NCI-H2171 (cell line): ENCODE data around the gene TCF7L2.

Experiments
- DNase-seq: peaks from one replicate; lab custom pipeline; 2025; lab: John Stamatoyannopoulos, UW

Gene TCF7L2

DNA sequence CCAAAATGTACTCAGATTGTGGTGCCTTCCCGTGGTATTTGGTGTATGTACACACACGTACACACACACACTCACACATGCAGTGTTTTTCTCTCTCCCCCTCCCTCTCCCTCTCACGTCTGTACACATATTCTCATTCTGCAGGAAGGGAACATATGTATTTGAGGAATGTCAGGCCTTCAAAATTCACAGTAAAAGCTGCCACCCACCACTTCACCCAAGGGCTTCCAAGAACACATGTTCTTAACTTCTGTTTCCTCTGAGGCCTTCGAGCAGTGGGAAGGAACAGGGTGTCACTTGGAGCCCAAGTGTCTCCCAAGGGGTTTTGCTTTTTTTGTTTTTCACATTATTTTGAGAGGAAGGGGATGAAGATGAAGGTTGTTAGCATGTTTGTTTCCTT is 198.9 kb downstream of the TCF7L2 start:
- no peak for DNase-seq

DNA sequence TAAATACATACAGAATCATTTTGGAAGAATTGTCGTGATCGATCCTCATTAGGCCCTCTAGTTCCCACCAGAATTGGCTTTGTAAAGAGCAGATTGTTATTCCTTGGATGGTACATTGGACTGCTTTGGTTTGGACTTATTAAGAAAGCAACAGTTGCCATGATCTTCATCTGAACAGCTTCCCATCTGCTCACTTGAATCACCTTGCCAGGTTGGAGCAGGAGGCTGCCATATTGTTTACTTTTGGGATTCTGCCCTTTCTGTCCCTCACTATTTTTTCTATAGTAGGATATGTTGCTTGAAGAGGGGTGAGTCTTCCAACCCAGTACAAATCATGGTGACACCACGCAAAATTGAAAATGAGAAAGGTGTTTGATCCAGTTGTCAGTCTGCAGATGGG is 199.6 kb downstream of the TCF7L2 start:
- no peak for DNase-seq

DNA sequence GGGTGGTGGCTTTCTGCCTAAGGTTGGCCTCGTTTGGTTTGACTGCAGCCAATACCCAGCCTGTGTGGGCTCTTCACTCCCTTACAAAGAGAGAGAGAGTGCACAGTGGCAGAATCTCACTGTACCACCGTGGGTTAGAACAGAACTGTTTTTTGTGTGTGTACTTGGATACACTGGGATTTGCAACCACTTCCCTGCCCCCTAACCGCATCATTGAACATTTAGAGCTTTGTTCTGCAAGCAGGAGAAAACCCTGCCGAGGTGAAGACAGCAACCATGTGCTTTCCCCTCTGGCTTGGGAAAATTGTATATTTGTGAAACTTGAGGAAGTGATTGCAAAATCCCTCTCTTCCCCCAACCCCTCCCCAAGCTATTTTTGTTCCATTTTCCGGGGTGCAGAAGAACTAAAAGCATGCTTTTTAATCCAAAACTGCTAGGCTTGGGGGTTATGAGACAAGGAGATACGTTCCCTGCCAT is 201.2 kb downstream of the TCF7L2 start:
- no peak for DNase-seq

DNA sequence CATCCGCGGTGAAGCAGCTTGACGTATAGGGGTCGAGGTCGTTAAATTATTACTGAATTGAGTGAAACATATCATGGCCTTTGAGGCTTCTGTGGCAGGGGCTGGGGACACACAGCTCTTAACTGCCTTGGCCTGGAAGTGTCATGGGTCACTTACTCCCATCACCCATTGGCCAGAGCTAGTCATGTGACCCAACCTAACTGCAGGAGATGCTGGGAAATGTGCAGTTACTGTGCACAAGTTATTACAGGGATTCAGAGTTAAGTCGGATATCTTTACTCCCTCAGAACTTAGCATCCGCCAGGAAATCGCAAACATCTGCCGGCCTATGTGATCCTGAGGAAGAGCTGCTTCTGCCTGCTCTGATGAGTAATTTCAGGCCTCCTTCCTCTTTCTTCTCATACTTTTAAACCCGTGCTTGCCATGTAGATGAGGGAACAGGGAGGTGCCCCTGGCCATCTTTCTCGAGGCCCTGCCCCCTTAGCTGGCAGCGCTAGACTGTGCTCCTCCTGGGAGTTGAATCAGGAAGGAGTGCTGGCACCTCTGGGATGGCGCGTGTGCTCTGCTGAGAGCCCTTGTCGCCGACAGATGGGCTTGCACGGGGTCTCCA is 203.6 kb downstream of the TCF7L2 start:
- no peak for DNase-seq

DNA sequence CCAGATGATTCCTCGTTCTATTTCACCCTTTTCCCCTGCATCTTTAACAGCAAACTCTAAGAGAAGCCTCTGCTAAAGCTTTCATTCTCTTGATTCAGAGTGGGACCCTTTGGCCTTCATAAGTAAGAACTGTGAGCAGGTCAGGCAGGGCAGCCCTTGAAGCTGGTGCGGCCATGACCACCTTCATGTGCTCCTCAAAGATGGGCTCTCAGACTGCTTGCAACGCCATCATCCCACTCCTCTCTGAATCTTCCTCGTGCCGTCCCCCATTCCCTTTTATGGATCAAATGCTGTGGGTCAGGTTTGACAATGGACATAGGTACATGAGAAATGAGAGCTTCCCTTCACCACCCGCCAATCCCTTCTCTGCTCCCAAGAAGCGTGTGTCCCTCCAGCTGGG is 207.4 kb downstream of the TCF7L2 start:
- no peak for DNase-seq

DNA sequence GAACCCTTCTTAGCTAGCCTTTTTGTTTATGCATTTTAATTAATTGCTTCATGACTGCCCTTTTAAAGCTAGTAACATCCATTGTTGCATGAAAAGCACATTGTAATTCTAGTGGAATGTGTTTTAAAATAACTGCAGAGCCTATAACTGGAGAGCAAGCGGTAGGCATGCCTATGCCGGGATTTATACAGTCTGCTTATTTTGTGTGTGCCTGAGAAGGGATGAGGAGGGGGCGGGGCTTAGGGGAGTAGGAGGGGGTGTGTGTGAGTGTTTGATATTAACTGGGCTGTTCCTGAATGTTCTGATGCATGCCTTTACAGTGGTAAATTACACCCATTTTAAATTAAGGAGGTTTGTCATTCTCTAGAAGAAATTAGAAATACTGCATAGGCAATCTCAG is 208.1 kb downstream of the TCF7L2 start:
- DNase-seq, result no peak

DNA sequence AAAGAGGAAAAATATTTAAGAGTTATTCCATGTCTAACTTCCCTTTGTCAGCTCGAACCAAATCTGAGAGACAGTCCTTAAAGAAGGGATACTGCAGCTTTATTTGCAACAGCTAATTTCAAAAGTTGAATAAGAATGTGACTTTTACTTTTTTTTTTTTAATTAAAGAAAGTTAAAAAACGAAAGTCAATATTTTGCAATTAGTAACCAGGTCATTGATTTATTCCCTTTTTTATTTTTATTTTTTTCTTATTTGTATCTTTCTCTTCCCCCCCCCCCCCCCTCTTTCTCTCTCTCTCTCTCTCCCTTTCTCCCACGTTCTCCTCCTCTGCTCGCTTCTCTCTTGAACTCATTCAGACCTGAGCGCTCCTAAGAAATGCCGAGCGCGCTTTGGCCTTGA is 209.5 kb downstream of the TCF7L2 start:
- DNase-seq, result no peak

DNA sequence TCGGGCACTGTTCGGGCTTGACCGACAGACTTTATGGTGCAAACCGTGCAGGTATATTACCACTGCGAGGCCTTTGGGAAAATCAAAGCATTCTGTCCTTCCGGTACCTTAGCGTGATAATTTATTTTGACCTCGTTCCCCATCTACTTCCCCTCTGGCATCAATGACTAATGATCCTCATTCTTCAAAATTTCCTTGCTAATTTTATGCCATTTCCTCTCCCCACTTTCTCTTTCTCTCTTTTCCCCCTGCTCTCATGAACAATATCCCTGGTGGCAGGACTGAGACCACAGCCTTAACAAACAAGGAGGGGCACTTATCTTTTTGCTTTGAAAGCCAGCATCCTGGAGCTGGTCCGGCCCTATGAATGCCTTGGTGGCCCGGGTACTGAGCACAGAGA is 210.6 kb downstream of the TCF7L2 start:
- DNase-seq, result no peak

DNA sequence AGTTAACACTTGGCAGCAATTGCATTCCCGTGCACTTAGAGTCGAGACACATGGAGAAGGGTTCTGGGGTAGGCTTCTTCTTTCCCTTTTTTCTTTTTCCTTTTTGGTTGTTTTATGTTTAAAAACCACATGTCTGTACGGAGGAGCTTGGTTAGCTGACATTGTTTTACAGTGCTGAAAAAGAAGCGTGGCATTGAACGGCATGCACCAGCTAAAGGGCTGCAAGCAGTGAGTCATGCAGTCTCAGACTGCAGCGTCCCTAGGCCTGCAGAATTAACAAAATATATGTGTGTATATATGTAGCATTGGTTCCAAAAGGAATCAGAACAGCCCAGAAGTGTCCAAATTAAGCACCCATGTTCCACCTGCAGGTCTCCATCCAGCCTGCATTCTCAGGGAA is 211.0 kb downstream of the TCF7L2 start:
- DNase-seq, result no peak

DNA sequence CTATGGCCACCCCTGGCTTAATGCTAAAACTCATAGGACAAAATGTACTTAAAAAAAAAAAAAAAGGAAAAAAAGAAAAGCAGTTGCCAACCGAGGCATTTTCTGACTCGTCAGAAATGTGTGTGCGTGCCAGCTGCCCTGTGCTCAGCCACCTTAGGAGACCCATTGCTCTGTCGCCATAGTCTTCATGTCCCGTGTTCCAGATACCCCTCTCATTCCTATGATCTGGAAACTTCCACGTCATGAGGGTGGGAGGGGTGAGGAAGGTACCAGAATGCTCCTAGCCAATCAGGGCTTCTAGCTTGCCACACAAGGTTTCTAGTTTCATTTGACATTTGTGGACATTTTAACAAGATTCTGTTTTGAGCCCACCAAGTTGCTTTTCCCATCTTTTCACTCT is 212.9 kb downstream of the TCF7L2 start:
- no peak for DNase-seq

DNA sequence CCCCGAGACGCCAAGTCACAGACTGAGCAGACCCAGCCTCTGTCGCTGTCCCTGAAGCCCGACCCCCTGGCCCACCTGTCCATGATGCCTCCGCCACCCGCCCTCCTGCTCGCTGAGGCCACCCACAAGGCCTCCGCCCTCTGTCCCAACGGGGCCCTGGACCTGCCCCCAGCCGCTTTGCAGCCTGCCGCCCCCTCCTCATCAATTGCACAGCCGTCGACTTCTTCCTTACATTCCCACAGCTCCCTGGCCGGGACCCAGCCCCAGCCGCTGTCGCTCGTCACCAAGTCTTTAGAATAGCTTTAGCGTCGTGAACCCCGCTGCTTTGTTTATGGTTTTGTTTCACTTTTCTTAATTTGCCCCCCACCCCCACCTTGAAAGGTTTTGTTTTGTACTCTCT is 215.6 kb downstream of the TCF7L2 start:
- no peak for DNase-seq

DNA sequence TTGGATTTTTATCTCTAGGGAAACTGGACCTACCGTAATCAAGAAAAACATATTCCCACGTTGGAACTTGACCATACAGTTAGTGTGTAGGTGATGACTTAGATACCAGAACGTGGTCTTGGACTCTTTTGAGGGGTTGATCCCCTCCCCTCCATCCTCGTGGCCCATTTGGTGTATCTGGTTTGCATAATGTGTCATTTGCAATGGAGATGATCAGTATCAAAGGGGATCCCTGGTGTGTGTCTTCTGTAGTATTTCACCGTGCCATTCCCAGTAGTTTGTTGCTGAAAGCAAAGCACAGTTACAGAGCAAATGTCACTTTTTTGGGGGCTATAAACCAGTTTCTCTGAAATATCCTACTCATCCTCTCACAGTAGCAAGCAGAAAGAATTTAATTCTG is 217.7 kb downstream of the TCF7L2 start:
- DNase-seq, result no peak

DNA sequence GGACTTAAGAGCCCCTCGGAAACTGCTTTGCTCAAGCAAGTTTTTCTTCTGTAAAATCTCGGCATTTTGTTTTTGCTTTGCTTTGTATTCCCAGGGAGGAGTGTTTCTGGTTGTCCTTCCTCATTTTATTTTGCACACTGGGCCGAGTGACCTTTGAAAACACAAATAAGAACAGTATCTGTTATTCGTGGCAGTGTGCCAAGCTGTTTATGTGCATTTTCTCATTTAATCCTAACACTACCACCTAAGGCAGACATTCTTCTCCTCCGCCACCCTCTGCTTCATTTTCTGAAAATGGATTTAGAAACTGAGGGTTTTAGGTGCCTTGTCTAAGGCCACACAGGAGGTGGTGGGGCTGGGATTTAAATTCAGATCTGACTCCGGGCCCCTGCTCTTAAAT is 218.5 kb downstream of the TCF7L2 start:
- DNase-seq, result no peak

DNA sequence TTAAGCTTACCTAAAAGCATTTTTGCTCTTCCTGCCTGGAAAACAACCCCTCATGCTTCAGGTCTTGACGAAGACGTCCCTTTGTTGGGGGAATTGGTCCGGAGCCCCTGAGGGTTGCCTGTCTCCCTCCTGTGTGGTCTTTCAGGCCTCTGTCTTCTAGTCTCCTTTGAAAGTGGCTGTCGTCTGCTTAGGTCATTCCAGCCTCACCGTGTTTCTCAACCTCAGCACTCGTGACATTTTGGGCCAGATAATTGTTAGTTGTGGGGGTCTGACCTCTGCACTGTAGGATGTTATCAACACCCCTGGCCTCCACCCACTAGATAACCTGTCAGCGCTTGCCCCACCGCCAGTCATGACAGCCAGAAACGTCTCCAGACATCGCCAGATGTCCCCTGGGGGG is 219.1 kb downstream of the TCF7L2 start:
- DNase-seq, result no peak

DNA sequence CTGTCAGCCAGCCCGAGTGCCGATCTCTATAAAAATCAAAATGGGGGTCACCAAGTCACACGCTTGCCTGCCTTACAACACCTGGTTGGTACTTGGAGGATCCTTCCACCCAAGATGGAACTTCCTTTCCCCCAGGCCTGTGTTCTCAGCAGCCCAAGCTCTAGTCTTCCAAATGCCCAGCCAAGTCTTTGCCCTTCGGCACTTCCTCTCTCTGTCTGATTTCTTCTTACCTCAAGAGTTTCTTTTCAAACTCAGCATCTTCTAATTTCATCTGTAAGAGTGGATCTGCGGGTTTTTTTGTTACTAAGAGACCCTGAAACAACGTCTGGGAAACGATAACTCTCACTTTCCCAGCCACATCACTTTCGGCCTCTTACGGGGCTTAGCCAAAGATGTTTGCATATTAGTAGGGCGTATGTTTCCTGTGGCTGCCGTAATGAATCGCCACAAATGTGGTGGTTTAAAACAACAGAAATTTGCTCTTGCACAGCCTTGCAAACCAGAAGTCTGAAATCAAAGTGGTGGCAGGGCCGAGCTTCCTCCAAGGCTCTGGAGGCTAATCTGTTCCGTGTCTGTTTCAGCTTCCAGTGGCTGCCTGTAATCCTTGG is 219.9 kb downstream of the TCF7L2 start:
- DNase-seq, result no peak

DNA sequence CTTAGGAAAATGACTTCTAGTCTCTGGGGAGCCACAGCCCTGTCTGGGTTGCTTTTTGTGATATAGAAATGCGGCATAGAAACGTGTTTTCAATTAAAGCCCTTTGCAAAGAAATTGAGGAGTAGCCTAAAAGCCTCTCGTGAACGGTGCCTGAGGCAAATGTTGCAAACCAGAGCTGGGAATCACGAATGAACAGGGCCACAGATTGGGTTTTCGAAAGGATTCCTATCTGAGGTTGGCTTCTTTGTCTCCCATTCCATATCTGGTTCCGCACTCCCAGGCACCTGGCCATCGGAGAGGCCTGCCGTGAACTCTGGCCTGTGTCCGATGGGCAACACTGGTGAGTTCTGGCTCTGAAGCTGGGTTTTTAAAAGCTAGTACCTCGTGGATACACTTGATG is 221.6 kb downstream of the TCF7L2 start:
- no peak for DNase-seq

DNA sequence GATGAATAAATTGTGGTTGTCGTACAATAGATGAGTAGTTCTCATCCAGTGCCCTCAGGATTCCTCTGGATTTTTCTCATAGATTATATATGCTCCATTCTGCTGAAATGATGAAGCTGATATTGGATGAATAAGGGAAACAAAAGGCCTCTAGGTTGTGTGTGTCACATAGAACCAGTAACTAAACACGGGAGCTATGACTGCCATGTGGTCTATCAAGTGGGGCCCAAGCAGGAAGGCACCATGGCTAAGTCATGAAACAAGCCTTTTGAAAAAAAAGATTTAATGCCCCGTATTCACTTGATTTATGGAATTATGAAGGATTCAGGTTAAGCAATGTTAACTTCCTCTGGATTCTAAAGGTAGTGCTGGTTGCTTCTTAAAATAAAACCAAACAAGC is 225.1 kb downstream of the TCF7L2 start:
- no peak for DNase-seq

DNA sequence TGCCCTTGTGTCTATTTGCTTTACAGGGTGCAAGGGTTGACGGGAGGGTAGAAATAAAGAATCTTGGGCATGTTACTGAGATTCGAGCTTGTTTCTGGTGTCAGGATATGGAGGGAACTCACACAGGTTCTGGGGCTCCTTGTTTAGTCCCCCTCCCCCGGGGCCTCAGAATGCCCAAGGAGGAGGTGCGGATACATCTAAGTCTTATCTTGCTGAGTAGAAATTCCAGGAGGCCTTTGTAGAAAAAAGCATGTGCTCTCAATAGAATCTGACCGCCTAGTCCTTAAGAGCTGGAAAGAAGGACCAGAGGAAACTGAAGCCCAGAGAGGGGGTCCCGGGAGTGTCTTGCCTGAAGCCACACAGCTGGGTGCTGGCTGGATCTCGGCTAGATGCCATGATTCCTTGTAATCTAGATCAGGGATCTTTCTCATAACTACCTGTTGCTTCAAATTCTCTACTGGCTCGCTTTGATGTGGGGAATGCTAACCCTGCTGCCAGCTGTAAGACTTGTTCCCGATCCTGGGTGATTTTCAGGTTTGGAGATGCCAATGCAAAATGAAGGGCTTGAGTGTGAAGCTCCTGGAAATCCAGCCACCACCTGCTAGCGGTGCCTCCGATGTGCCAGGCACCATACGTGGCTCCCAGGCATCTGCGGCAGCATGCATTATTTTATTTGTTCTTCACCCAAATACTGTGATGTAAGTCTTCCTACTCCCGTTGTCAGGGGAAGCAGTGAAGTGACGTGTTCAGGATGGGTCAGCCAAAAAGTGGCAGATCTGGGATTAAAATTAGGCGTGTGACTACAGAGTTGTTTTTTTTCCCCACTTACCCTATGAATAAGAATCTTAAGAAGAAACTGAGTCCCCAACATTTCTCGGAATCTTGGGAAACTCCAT is 226.0 kb downstream of the TCF7L2 start:
- no peak for DNase-seq

DNA sequence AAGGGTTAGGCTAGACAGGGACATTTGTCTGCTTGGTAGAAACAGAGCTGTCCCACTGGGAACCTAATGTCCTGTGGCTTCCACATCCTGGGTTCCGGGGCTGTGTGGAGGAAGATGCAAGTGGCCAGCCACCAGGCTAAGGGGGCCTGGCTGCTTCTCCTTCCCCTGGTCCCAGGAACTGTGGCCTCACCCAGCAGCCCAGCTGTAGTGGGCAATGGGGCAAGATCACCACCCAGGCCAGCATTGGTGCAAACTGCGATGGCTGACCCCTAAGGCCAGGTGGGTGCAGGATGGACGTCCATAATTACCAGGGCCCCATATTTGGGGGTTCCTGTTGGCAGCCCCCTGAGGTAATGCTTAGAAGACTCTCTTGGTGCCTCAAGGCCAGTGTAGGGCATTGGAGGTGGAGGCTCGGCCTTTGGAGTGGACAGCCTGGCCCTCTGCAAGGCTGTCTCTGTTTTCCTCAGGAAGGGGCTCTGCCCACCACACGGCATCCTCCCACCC is 226.7 kb downstream of the TCF7L2 start:
- no peak for DNase-seq

DNA sequence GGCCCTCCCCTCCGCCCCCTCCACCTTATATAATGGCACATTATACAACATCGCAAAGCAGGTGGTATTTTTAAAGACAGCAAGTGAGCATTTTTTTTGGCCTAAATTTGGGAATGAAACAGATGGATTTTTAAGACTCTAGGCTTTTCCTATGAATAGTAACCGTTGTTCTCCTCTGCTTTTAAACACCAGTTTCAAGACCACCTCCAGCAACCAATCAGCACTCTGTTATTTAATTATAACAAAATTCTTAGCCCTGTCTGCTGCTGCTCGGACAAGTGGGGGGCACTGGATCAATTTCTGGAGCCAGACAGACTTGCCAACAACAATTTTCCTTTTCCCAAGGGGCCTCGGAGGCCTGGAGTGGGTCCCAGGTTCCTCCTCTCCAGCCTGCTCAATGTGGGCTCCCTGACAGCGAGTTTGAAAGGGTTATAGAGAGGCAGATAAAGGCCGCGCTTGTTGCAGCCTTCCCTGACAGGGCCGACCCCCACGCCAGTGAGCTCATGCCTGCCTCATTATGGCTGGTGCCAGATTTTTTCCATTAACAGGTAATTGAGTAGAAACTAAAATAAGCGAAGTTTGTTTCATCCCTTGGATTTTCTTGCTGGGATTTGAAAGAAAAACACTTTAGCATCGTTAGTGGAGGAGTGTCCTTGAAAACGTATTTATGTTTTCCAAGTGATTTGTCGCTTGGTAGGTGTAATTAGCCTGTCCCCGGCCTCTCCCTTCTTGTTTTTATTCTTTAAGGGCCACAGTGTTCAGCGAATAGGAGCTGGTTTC is 227.3 kb downstream of the TCF7L2 start:
- DNase-seq, result no peak

DNA sequence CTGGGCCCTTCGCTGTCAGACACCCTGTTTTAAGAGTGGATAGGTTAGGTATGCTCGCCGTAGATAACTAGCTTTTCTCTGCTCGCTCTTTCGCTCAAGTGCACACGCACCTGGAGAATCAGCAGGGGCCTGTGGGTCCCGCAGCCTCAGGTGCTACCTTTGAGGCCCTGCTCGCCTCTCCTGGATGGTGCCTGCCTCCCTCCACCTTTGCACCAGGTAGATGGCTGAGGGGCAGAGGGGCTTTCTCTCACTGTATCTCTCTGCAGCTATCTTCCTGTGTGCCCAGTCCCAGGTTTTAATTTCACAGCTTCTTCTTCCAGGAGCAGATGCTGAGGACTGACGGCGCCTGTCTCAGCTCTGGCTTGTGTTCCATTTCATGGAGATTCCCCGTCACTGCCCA is 227.9 kb downstream of the TCF7L2 start:
- no peak for DNase-seq

DNA sequence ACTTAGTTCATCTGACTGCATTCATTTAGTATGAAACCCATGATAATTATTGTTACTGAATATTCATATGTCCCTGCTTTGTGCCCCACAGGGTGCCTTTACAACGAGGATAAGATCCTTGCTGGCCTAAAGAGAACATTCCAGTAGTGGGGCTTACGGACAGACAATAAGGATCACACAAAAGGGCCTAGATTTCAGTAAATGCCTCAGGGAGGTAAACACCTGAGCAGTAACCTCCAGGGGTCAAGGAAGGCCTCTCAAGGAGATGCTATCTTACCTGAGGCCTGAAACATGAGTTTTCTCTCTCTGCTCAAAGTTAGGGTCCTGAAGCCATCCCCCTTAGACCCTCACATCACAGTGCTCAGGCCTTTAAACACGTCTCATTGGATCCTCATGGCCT is 228.7 kb downstream of the TCF7L2 start:
- no peak for DNase-seq
